Effector memory CD8-positive, alpha-beta T cell (primary cell): ENCODE data around the gene HMGB4.

Experiments used
- ATAC-seq: fragments of 150-1000 bp; cut with Tn5 transposase; replicated peaks from 2 replicates; pipeline ENCODE4 v1.10.0; 2021; ENCODE audit warnings: mild to moderate bottlenecking, moderate library complexity
- DNase-seq, 3 experiments: peaks; one replicate each; pipeline ENCODE4 v3.0.0; 2021
- H3K27ac Mint-ChIP-seq, 2 donors: one replicate each; pipeline ENCODE4 v1.8.0; 2022; ENCODE audit warnings: mild to moderate bottlenecking in 2 of 2, mixed read lengths in 2 of 2, moderate library complexity in 2 of 2
- H3K27me3 Mint-ChIP-seq, 2 donors: one replicate each; pipeline ENCODE4 v1.8.0; 2022; ENCODE audit warnings: mixed read lengths in 2 of 2
- H3K36me3 Mint-ChIP-seq: one replicate; pipeline ENCODE4 v1.8.0; 2022; ENCODE audit warnings: mild to moderate bottlenecking, moderate library complexity, mixed read lengths; ENCODE audit not compliant: insufficient read depth
- H3K4me1 Mint-ChIP-seq, 2 donors: one replicate each; pipeline ENCODE4 v1.8.0; 2022; ENCODE audit warnings: low read depth in 2 of 2, mixed read lengths in 2 of 2
- H3K4me3 Mint-ChIP-seq, 2 donors: one replicate each; pipeline ENCODE4 v1.8.0; 2022; ENCODE audit warnings: mild to moderate bottlenecking in 2 of 2, mixed read lengths in 2 of 2, moderate library complexity in 2 of 2
- H3K9me3 Mint-ChIP-seq, 2 donors: one replicate each; pipeline ENCODE4 v1.8.0; 2022; ENCODE audit warnings: mixed read lengths in 2 of 2

Gene HMGB4

GRCh38 chr1:33826311-33826710 is 37.6 kb upstream of the HMGB4 start:
- Mint-ChIP-seq H3K4me1 (no peaks in the 10 kb centered on the region), H3K36me3 (no peaks in the 10 kb centered on the region), H3K27ac (no peak overlapping the region), H3K9me3 (peaks cover 0 to 11% of the 10 kb centered on the region in 2 donors), H3K27me3 (peaks cover 48 to 55% of the 10 kb centered on the region in 2 donors), H3K4me3 (no peak overlapping the region)
- ATAC-seq (no peak), DNase-seq (no peak)

- ATAC-seq: no peak
- Mint-ChIP-seq H3K4me1 (no peaks in the 10 kb centered on the region), H3K27ac (no peak overlapping the region), H3K9me3 (peaks cover 0 to 11% of the 10 kb centered on the region in 2 donors), H3K4me3 (no peak overlapping the region), H3K27me3 (peaks cover 44 to 55% of the 10 kb centered on the region in 2 donors), H3K36me3 (no peaks in the 10 kb centered on the region)
- no peak for DNase-seq
These were observed 37.2 kb upstream of the HMGB4 start for GRCh38 chr1:33826711-33827110.

DNA sequence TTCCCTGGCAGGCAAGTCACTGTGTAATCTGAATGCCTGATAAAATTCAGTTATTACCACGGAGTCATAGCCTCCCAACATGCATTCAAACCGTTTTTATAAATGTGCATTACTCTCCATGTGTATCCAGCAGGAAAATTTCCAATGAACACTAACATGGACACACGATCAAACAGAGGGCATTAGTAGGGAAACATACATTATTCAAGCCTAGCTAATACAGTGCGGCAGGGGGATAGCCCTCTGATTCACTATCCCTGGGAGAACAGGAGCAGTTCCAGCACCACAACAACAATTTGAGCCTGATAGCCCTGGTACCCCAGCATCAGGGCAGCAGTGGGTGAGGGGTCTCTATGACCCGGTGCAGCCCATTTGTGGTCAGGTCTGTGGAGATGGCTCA is 35.8 kb upstream of the HMGB4 start:
- no peak for DNase-seq
- ATAC-seq: no peak
- Mint-ChIP-seq H3K4me3 (no peak overlapping the region), H3K9me3 (peaks cover 2 to 11% of the 10 kb centered on the region in 2 donors), H3K27me3 (peaks cover 31 to 46% of the 10 kb centered on the region in 2 donors), H3K36me3 (no peaks in the 10 kb centered on the region), H3K27ac (no peak overlapping the region), H3K4me1 (no peaks in the 10 kb centered on the region)

GRCh38 chr1:33828654-33829053 is 35.2 kb upstream of the HMGB4 start:
- Mint-ChIP-seq H3K27ac (no peak overlapping the region), H3K4me1 (no peaks in the 10 kb centered on the region), H3K36me3 (no peaks in the 10 kb centered on the region), H3K4me3 (no peak overlapping the region), H3K27me3 (peaks cover 30 to 43% of the 10 kb centered on the region in 2 donors), H3K9me3 (peaks cover 2 to 11% of the 10 kb centered on the region in 2 donors)
- no peak for DNase-seq
- no peak for ATAC-seq

DNA sequence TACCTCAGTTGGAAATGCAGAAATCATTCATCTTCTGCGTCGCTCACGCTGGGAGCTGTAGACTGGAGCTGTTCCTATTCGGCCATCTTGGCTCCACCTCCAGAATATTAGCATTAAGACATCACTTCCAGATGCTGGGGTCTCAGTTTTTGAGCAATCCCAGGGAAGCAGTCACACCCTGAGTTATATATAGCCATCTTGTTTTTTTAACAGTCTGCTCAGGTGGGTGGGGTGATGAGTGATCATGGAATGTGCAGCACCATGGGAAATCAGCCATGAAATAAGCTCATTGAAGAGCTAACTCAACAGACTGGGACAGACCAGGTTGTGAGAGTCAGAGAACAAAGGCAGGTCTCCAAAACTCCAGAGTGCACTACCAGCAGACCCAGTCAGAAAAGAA is 27.0 kb upstream of the HMGB4 start:
- ATAC-seq (no peak), DNase-seq (no peak)
- H3K27me3 Mint-ChIP-seq: peaks cover 0 to 14% of the 10 kb centered on the region in 2 donors
- H3K4me1 Mint-ChIP-seq: no peaks in the 10 kb centered on the region
- no peaks in the 10 kb centered on the region for H3K36me3 Mint-ChIP-seq
- H3K9me3 Mint-ChIP-seq: peaks cover 0 to 2% of the 10 kb centered on the region in 2 donors
- no peak overlapping the region for H3K27ac Mint-ChIP-seq
- H3K4me3 Mint-ChIP-seq: no peak overlapping the region

DNA sequence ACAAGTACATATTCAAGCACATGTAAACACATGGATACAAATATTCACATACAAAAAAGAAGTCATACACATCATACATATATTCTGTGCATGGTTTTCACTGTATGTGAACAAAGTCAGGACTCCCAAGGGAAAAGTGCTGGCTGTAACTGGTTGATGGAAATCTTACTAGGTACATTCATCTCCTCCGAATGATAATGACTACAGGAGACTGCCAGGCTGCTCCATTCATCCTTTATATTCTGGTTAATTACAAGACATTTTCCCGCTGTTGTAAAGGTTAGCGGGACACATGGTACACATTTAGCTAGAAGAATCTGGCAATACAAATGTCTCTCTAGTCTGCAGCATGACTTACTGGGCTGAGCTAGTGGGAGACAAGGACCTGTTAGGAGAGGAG is 26.2 kb upstream of the HMGB4 start:
- Mint-ChIP-seq H3K4me1 (no peaks in the 10 kb centered on the region), H3K36me3 (no peaks in the 10 kb centered on the region), H3K27ac (no peak overlapping the region), H3K27me3 (peaks cover 0 to 14% of the 10 kb centered on the region in 2 donors), H3K9me3 (peaks cover 0 to 1% of the 10 kb centered on the region in 2 donors), H3K4me3 (no peak overlapping the region)
- DNase-seq (no peak), ATAC-seq (no peak)

- Mint-ChIP-seq H3K27me3 (peaks cover 14% of the 10 kb centered on the region in 2 donors), H3K36me3 (no peaks in the 10 kb centered on the region), H3K9me3 (no peaks in the 10 kb centered on the region), H3K27ac (no peak overlapping the region), H3K4me1 (no peaks in the 10 kb centered on the region), H3K4me3 (no peak overlapping the region)
- DNase-seq: no peak
- ATAC-seq: no peak
These were observed 22.4 kb upstream of the HMGB4 start for GRCh38 chr1:33841494-33841893.

GRCh38 chr1:33842348-33842747 is 21.5 kb upstream of the HMGB4 start:
- Mint-ChIP-seq H3K27me3 (peaks cover 14% of the 10 kb centered on the region in 2 donors), H3K9me3 (no peaks in the 10 kb centered on the region), H3K4me1 (no peaks in the 10 kb centered on the region), H3K36me3 (no peaks in the 10 kb centered on the region), H3K4me3 (no peak overlapping the region), H3K27ac (no peak overlapping the region)
- ATAC-seq (no peak), DNase-seq (no peak)

- no peaks in the 10 kb centered on the region for H3K9me3 Mint-ChIP-seq
- no peak overlapping the region for H3K27ac Mint-ChIP-seq
- H3K4me3 Mint-ChIP-seq: no peak overlapping the region
- no peaks in the 10 kb centered on the region for H3K36me3 Mint-ChIP-seq
- H3K4me1 Mint-ChIP-seq: no peaks in the 10 kb centered on the region
- ATAC-seq: no peak
- H3K27me3 Mint-ChIP-seq: peaks cover 8 to 14% of the 10 kb centered on the region in 2 donors
- DNase-seq: no peak
These were observed 19.7 kb upstream of the HMGB4 start for GRCh38 chr1:33844166-33844565.

GRCh38 chr1:33846861-33847260 is 17.0 kb upstream of the HMGB4 start:
- no peak for DNase-seq
- Mint-ChIP-seq H3K27ac (no peak overlapping the region), H3K4me3 (no peak overlapping the region), H3K27me3 (peaks cover 11 to 30% of the 10 kb centered on the region in 2 donors), H3K4me1 (no peaks in the 10 kb centered on the region), H3K36me3 (no peaks in the 10 kb centered on the region), H3K9me3 (no peaks in the 10 kb centered on the region)
- ATAC-seq: no peak

GRCh38 chr1:33848205-33848937 is 15.5 kb upstream of the HMGB4 start:
- ATAC-seq (no peak), DNase-seq (no peak)
- Mint-ChIP-seq H3K36me3 (no peaks in the 10 kb centered on the region), H3K27me3 (peaks cover 19 to 41% of the 10 kb centered on the region in 2 donors), H3K9me3 (no peaks in the 10 kb centered on the region), H3K4me3 (no peak overlapping the region), H3K27ac (no peak overlapping the region), H3K4me1 (no peaks in the 10 kb centered on the region)

DNA sequence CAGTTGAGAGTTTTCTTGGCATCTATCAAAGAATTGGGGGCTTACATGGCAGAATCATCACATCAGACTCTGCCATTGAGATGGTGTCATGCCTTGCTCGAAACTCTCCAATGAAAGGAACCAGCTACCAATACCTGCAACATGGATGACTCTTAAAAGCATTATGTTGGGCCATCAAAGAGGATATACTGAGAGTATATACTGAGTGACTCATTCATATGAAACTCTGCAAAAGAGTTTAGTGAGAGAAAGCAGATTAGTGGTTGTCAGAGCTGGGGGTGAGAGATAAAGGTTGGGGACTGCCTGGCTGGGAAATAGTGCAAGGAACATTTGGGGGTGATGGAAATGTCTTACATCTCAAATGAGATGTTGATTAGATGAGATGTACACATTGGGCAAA is 14.7 kb upstream of the HMGB4 start:
- DNase-seq (no peak), ATAC-seq (no peak)
- Mint-ChIP-seq H3K36me3 (no peaks in the 10 kb centered on the region), H3K27me3 (peaks cover 23 to 33% of the 10 kb centered on the region in 2 donors), H3K4me3 (no peak overlapping the region), H3K4me1 (no peaks in the 10 kb centered on the region), H3K9me3 (no peaks in the 10 kb centered on the region), H3K27ac (no peak overlapping the region)

DNA sequence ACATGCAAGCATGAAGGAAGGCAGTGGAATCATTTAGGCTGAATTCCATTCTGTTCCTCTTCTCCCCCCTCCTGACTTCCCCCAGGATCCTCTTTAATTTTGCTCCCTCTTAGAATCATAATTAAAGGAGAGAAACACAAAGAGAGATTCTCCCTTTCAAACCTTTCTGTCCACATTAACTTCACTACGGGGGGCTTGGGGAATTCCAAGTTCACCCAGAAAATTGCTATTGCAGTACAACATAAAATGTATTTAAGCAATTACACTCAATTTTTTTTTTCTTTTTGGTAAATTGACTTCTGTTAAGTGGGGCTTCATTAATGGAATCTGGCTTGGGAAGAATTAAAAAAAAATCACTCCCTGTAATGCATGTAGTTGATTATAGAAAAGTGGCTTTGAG is 13.4 kb upstream of the HMGB4 start:
- Mint-ChIP-seq H3K27me3 (peaks cover 24 to 38% of the 10 kb centered on the region in 2 donors), H3K9me3 (no peaks in the 10 kb centered on the region), H3K36me3 (no peaks in the 10 kb centered on the region), H3K4me1 (no peaks in the 10 kb centered on the region), H3K4me3 (no peak overlapping the region), H3K27ac (no peak overlapping the region)
- DNase-seq (no peak), ATAC-seq (no peak)

- no peak overlapping the region for H3K27ac Mint-ChIP-seq
- ATAC-seq (no peak), DNase-seq (no peak)
- H3K27me3 Mint-ChIP-seq: peaks cover 24 to 41% of the 10 kb centered on the region in 2 donors
- no peaks in the 10 kb centered on the region for H3K36me3 Mint-ChIP-seq
- no peaks in the 10 kb centered on the region for H3K4me1 Mint-ChIP-seq
- no peak overlapping the region for H3K4me3 Mint-ChIP-seq
- H3K9me3 Mint-ChIP-seq: no peaks in the 10 kb centered on the region
These were observed 11.2 kb upstream of the HMGB4 start for GRCh38 chr1:33852711-33853110.
